ENCODE measurements around the gene XIAP.

XIAP gene

GRCh38 chrX:123961268-123962005 is 101.6 kb downstream of the XIAP start, which contains the start of gene STAG2:
Gene STAG2 (plus strand): TSS chrX:123961706. CDS start chrX:124022628, 60,922 bp downstream.
- peak; percentile 90 for DNase-seq

- peak; percentile 40 for DNase-seq
Measured at GRCh38 chrX:123962006-123962467, 102.2 kb downstream of the XIAP start.

GRCh38 chrX:123962794-123963373 is 103.0 kb downstream of the XIAP start:
- peak; percentile 91 for DNase-seq
